Lower lobe of right lung (tissue), 2 donors: ENCODE results near the gene PTPRD. TPM values are rescaled to one million over a fixed set of nuclear protein-coding genes. Genes with fewer than 3 reads are reported as not detected.
A peak's percentile ranks its signal among the peaks of the same experiment; 100 is the strongest.

ENCODE experiments used
- ATAC-seq, 2 donors: fragments of 200-7000 bp; cut with Tn5 transposase; one replicate each; pipeline ENCODE4 v1.9.1; 2020 to 2022; ENCODE audit warnings: mild to moderate bottlenecking in 2 of 2, moderate library complexity in 2 of 2
- DNase-seq: peaks from one replicate; pipeline ENCODE4 v3.0.0-alpha.2; 2020
- H3K27ac ChIP-seq: fragments of 200-600 bp; one replicate; pipeline ENCODE4 v1.8.0; 2022
- H3K27me3 ChIP-seq: fragments of 200-600 bp; one replicate; pipeline ENCODE4 v1.8.0; 2022; ENCODE audit warnings: low read depth
- H3K36me3 ChIP-seq: fragments of 200-600 bp; one replicate; pipeline ENCODE4 v1.8.0; 2022; ENCODE audit warnings: mild to moderate bottlenecking
- H3K4me1 ChIP-seq: fragments of 200-600 bp; one replicate; pipeline ENCODE4 v1.8.0; 2022
- H3K4me3 ChIP-seq: fragments of 200-600 bp; one replicate; pipeline ENCODE4 v1.8.0; 2022; ENCODE audit warnings: mild to moderate bottlenecking
- H3K9me3 ChIP-seq: fragments of 200-600 bp; one replicate; pipeline ENCODE4 v1.8.0; 2022
- CTCF ChIP-seq: fragments of 200-600 bp; IDR thresholded peaks from one replicate; pipeline ENCODE4 v1.8.0; 2022; ENCODE audit warnings: antibody characterized with exemption, mild to moderate bottlenecking
- intact Hi-C: fragments of 100-400 bp; cut with DNase I; formaldehyde crosslinking; loops from one replicate; pipeline ENCODE4 v1.11.0; 2022
- total RNA-seq: library from RNA; stranded (reverse); fragmentation: NEBNext Ultra II Directional; extraction: Animal tissue kit (Norgen Biotek cat#: 25700); gene quantifications from one replicate; pipeline ENCODE4 v1.2.1, GENCODE V29; 2021
- donor health status: DM: no; HTN: yes; CAD: no; lungs with severe emphysema.

Gene PTPRD
- total RNA-seq, 1 donor from 2014 or later, result 17.2 TPM

- Histone ChIP-seq H3K4me1 (no peaks in the 10 kb centered on the region), H3K27ac (no peak overlapping the region), H3K36me3 (no peaks in the 10 kb centered on the region), H3K9me3 (no peaks in the 10 kb centered on the region), H3K4me3 (no peak overlapping the region), H3K27me3 (no peaks in the 10 kb centered on the region)
- DNase-seq (no peak), ATAC-seq (no peak)
- TF ChIP-seq CTCF, result no peak
- intact Hi-C loops, result no loop called here
These were observed 2121.2 kb downstream of the PTPRD start for GRCh38 chr9:8491563-8491962.

- ATAC-seq, result no peak
- Histone ChIP-seq H3K27ac (no peak overlapping the region), H3K4me3 (no peak overlapping the region), H3K9me3 (no peaks in the 10 kb centered on the region), H3K4me1 (no peaks in the 10 kb centered on the region), H3K27me3 (no peaks in the 10 kb centered on the region), H3K36me3 (no peaks in the 10 kb centered on the region)
- no peak for TF ChIP-seq CTCF
- DNase-seq, result no peak
- intact Hi-C loops, result no loop called here
These were observed 2123.0 kb downstream of the PTPRD start for GRCh38 chr9:8489835-8490234.

GRCh38 chr9:8486095-8486494 is 2126.7 kb downstream of the PTPRD start:
- intact Hi-C loops, result no loop called here
- H3K36me3 ChIP-seq, result no peaks in the 10 kb centered on the region
- H3K27ac ChIP-seq, result no peak overlapping the region
- no peaks in the 10 kb centered on the region for H3K4me1 ChIP-seq
- peak; percentile 24 for TF ChIP-seq CTCF
- H3K4me3 ChIP-seq, result no peak overlapping the region
- H3K9me3 ChIP-seq, result no peaks in the 10 kb centered on the region
- DNase-seq (no peak), ATAC-seq (no peak)
- H3K27me3 ChIP-seq, result no peaks in the 10 kb centered on the region

GRCh38 chr9:8484597-8485191 is 2128.1 kb downstream of the PTPRD start:
- no peak for TF ChIP-seq CTCF
- intact Hi-C loops, result no loop called here
- Histone ChIP-seq H3K4me1 (no peaks in the 10 kb centered on the region), H3K9me3 (no peaks in the 10 kb centered on the region), H3K36me3 (no peaks in the 10 kb centered on the region), H3K27me3 (no peaks in the 10 kb centered on the region), H3K27ac (no peak overlapping the region), H3K4me3 (no peak overlapping the region)
- ATAC-seq, result no peak
- no peak for DNase-seq

- no peaks in the 10 kb centered on the region for H3K27me3 ChIP-seq
- no peak overlapping the region for H3K4me3 ChIP-seq
- no peak overlapping the region for H3K27ac ChIP-seq
- H3K9me3 ChIP-seq, result no peaks in the 10 kb centered on the region
- no peak for DNase-seq
- no peaks in the 10 kb centered on the region for H3K36me3 ChIP-seq
- intact Hi-C loops, result no loop called here
- no peak for ATAC-seq
- H3K4me1 ChIP-seq, result no peaks in the 10 kb centered on the region
- TF ChIP-seq CTCF, result no peak
These were observed 2135.4 kb downstream of the PTPRD start for GRCh38 chr9:8477450-8477849.
